Suprapubic skin (tissue), 4 donors: ENCODE data around the gene PTPRN2.

Experiments used
- CTCF ChIP-seq, 2 donors: fragments of 200-600 bp in 1 of 2; fragments of 450-650 bp in 1 of 2; sonication (generic) in 1 of 2; IDR thresholded peaks; one replicate each; pipeline ENCODE4 v1.5.1; 2016 to 2019; ENCODE audit warnings: antibody characterized with exemption in 2 of 2, mild to moderate bottlenecking in 1 of 2, moderate library complexity in 1 of 2
- EP300 ChIP-seq: sonication (generic); formaldehyde crosslinking; IDR thresholded peaks from one replicate; pipeline ENCODE4 v1.6.1; 2017; ENCODE audit warnings: antibody characterized with exemption
- POLR2A ChIP-seq, 2 donors: fragments of 450-650 bp; IDR thresholded peaks; one replicate each; pipeline ENCODE4 v1.6.1; 2017; ENCODE audit warnings: antibody characterized with exemption in 2 of 2, mild to moderate bottlenecking in 2 of 2, moderate library complexity in 2 of 2
- POLR2AphosphoS5 ChIP-seq, 3 donors: sonication (generic); formaldehyde crosslinking; IDR thresholded peaks; one replicate each; pipeline ENCODE4 v1.6.1; 2017; ENCODE audit warnings: antibody characterized with exemption in 3 of 3

- TF ChIP-seq CTCF (IDR thresholded peaks at IDR 0.05), result no peak
- no peak for TF ChIP-seq POLR2AphosphoS5 (IDR thresholded peaks at IDR 0.05)
- TF ChIP-seq POLR2A (IDR thresholded peaks at IDR 0.05), result no peak
- TF ChIP-seq EP300, result no peak
Measured at GRCh38 chr7:157918326-157919080, 669.1 kb downstream of the PTPRN2 start.
